GM21723 (cell line): Measurements from ENCODE around the gene PRKAR1A.

Source experiments
- ATAC-seq: cut with Tn5 transposase; IDR thresholded peaks from one replicate; pipeline ENCODE4 v1.9.1; 2021; ENCODE audit warnings: mild to moderate bottlenecking, moderate library complexity; ENCODE audit not compliant: unreplicated experiment

The PRKAR1A gene

DNA sequence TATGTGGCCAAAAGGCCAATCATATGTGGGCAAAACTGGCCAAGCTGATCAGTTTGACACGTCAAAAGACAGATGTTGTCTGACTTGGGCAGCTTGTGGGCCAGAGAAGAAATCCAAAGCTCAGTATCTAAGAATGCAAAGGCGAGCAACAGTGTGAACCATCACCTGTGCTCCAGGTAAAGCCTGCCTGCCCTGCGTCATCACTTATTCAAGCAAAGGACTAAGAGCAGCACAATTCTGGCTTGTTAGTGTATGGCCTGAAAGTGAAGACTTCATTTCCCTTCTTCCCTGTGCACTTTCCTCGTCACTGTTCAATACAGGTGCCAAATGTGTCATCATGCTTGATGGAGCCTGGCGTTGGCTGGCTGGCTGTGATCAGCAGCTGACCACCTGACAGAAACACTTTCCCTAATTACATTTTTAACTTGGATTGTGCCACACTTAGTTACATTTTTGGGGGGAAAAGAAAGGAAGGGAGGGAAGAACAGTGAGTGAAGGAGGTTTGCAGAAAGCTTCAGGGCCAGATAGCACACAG lies 84.2 kb downstream of the PRKAR1A start:
- ATAC-seq = no peak

DNA sequence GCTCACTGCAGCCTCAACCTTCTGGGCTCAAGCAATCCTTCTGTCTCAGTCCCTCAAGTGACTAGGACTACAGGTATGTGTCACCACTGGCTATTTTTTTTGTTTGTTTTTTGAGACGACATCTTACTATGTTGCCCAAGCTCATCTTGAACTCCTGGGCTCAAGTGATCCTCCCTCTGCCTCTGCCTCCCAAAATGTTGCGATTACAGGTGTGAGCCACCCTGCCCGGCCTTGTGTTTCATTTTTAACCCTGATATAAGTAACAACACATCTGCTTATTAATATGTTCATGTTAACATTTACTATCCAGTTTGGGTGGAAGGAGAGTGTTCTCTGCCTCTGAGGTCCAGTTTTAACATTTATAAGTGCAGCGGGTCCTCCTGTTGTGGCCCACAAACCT lies 85.8 kb downstream of the PRKAR1A start:
- ATAC-seq = no peak

DNA sequence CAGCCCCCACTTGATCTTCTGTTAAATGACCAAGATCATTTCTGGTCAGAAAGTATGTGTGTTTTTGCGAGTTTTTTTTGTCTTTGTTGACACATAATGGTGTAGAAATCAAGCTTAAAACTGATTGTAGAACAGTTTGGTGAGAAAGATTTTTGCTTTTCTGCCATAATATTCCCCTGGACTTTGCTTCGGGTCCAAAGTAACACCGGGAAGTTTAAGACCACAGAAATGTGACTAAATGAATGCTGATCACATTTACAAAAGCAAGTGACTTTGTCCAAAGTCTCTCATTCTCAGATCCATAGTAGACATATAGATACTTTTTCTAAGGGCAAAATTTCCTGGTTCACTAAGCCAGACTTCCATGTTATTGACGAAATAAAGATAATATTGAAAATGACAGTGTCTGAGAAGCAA lies 86.3 kb downstream of the PRKAR1A start:
- ATAC-seq = no peak

DNA sequence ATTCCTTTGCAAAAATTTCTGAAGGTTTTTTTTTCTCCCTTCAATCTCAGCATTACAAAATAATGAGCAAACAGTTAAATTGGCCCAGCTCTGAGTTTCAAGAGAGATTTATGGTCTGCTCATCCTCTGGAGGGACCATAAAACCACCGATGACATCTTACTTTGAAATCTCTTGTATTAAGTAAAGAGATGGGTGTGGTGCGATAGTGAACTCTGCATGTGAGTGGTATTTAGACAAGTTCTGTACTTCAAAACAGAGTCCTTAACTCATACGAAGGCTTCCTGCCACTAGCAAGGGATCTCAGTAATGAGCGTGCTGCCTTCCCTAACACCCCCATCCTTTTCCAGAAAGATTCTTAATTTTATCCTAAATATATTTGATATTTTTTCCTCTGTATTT lies 86.9 kb downstream of the PRKAR1A start:
- no peak for ATAC-seq

DNA sequence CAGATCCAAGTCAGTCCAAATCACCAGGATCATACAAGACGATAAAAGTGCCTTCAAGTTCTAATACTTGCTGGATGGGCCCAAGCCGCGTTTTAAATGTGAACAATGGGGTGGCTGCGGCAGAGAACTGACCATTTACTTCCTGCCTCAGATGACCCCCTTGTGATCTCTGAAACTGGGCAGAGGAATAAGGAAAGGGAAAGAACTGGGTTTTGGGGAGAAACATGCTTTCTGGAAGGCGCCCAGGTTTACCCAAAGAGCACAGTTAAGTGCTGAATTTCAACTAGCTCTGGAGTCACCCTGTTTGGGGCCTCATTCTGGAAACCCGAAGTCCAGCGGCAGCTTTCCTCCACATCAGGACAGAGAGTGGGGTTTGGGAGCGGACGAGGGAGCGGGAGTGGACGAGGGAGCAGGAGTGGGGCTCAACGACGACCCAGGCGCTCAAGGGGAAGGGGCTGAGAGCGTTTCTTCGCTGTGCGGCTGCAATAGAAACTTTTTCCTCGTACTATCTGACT lies 87.4 kb downstream of the PRKAR1A start:
- ATAC-seq = no peak

DNA sequence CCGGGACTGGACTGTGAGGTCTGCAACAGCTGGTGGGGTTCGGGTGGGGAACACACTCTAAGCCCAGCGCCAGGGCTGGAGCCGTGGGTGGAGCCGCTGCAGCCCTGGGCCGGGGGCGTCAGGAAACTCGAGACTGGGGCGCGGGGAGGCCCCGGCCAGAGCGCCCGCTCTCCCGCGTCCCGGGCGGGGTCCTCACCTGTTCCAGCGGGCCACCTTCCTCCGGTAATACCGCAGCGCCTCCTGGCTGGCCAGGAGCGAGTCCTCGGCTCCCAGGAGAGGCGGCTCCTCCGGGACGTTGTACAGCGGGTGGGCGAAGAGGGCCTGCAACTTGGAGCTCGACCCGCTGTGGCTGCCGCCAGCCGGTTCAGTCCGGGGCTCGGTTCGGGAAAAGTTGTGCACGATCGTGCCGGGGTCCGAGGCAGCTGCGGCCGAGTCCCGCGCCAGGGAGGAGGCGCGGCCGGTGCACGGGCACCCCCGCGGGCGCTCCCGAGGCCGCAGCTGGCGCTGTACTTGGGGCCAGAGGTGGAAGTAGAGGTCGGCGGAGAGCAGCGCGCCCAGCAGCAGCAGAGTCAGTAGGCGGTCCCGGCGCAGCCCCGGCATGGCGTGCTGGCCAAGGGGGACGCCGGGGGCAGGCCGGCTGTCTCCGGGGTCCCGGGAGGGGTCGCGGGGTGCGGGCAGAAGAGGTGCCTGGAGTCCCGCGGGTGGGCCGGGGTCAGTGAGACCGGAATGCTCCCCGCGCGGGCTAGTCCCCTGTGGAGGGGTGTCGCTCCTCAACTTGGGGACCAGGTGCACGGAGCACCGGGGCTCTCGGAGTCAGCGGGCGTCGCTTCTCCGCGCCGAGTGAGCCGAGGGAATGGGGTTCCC lies 88.1 kb downstream of the PRKAR1A start:
- ATAC-seq = no peak
